PC-3 (cell line): ENCODE results near the gene GALNT18. TPM values are rescaled to one million over a fixed set of nuclear protein-coding genes. Genes with fewer than 3 reads are reported as not detected.

Experiments
- ATAC-seq: fragments of 200-7000 bp; cut with Tn5 transposase; 2 replicates; pipeline ENCODE4 v1.9.1; 2020; ENCODE audit warnings: mild to moderate bottlenecking, moderate library complexity
- BruUV-seq: library from RNA; stranded (reverse); fragments of 400-500 nt; replicated peaks from 2 replicates; lab custom pipeline; 2021; lab: Mats Ljungman, UMichigan
- CTCF ChIA-PET: fragments of 300-600 bp; sonication (Branson Sonifier 250); formaldehyde crosslinking; loops from one replicate; lab custom pipeline; 2022; ENCODE audit warnings: antibody characterized with exemption; lab: Charles Lee
- POLR2A ChIA-PET: fragments of 300-600 bp; sonication (Branson Sonifier 250); formaldehyde crosslinking; loops from one replicate; lab custom pipeline; 2022; ENCODE audit warnings: antibody characterized with exemption; ENCODE audit not compliant: unreplicated experiment; lab: Charles Lee
- DNase-seq: peaks from one replicate; pipeline ENCODE4 v3.0.0-alpha.2; 2015
- H2AFZ ChIP-seq: fragments of 300-600 bp; sonication (generic); 2 replicates; pipeline ENCODE4 v1.6.0; 2016; ENCODE audit warnings: antibody characterized with exemption, low read length
- H3F3A ChIP-seq: fragments of 300-600 bp; sonication (generic); one replicate; pipeline ENCODE4 v1.6.0; 2017; ENCODE audit warnings: antibody characterized with exemption, low read length, control low read depth, mild to moderate bottlenecking; ENCODE audit not compliant: unreplicated experiment
- H3K27ac ChIP-seq: fragments of 300-600 bp; sonication (generic); 2 replicates; pipeline ENCODE4 v1.5.1; 2016; ENCODE audit warnings: mild to moderate bottlenecking, low read length
- H3K27me3 ChIP-seq: fragments of 300-600 bp; sonication (generic); 2 replicates; pipeline ENCODE4 v1.6.1; 2016; ENCODE audit warnings: low read length, mixed read lengths
- H3K36me3 ChIP-seq: fragments of 300-600 bp; sonication (generic); 2 replicates; pipeline ENCODE4 v1.6.1; 2016; ENCODE audit warnings: low read depth, mixed run types, low read length, mixed read lengths
- H3K4me1 ChIP-seq: fragments of 300-600 bp; sonication (generic); 2 replicates; pipeline ENCODE4 v1.5.1; 2016; ENCODE audit warnings: low read length; ENCODE audit not compliant: insufficient read depth
- H3K4me2 ChIP-seq: fragments of 300-600 bp; sonication (generic); 2 replicates; pipeline ENCODE4 v1.6.0; 2016; ENCODE audit warnings: low read length
- H3K4me3 ChIP-seq: fragments of 300-600 bp; sonication (generic); 2 replicates; pipeline ENCODE4 v1.5.1; 2016; ENCODE audit warnings: mild to moderate bottlenecking, low read length, mixed read lengths
- H3K79me2 ChIP-seq: fragments of 300-600 bp; sonication (generic); 2 replicates; pipeline ENCODE4 v1.6.1; 2017; ENCODE audit warnings: low read length, mixed read lengths
- H3K9ac ChIP-seq: fragments of 300-600 bp; sonication (generic); 2 replicates; pipeline ENCODE4 v1.6.0; 2016; ENCODE audit warnings: mild to moderate bottlenecking, low read length
- H3K9me2 ChIP-seq: fragments of 300-600 bp; sonication (generic); replicated peaks from 2 replicates; pipeline ENCODE4 v1.6.1; 2016; ENCODE audit warnings: mixed run types, low read length, mixed read lengths
- H3K9me3 ChIP-seq: fragments of 300-600 bp; sonication (generic); 2 replicates; pipeline ENCODE4 v1.6.1; 2016; ENCODE audit warnings: low read length, mixed read lengths
- H4K20me1 ChIP-seq: fragments of 300-600 bp; sonication (generic); 2 replicates; pipeline ENCODE4 v1.6.1; 2016; ENCODE audit warnings: low read length, mixed read lengths
- EZH2 ChIP-seq: fragments of 300-600 bp; sonication (generic); IDR thresholded peaks from one replicate; pipeline ENCODE4 v1.6.1; 2017; ENCODE audit warnings: antibody characterized with exemption, mild to moderate bottlenecking, low read length; ENCODE audit not compliant: unreplicated experiment
- EZH2phosphoT487 ChIP-seq: fragments of 300-600 bp; sonication (generic); IDR thresholded peaks from 2 replicates; pipeline ENCODE4 v1.6.1; 2018; ENCODE audit warnings: mild to moderate bottlenecking, antibody characterized with exemption, low read length, borderline replicate concordance
- intact Hi-C: fragments of 100-400 bp; cut with micrococcal nuclease; formaldehyde crosslinking; loops from 2 replicates; pipeline ENCODE4 v1.9.0; 2023
- total RNA-seq: library from RNA; depleted of rRNA; stranded (reverse); fragments of >200 nt; gene quantifications from 2 replicates; pipeline ENCODE4 v1.2.3, GENCODE V29; 2014
- TF ChIP-seq, protein P1 (sequence below): fragments of 300-600 bp; sonication (generic); conservative IDR thresholded peaks from 2 replicates; pipeline ENCODE4 v1.5.1; 2017; ENCODE audit warnings: antibody characterized with exemption, low read depth, mild to moderate bottlenecking, low read length

The GALNT18 gene
- total RNA-seq, 1 experiment from 2014 or later: 34.5 TPM

- Histone ChIP-seq H3K36me3 (no peaks in the 10 kb centered on the region), H4K20me1 (no peaks in the 10 kb centered on the region), H3F3A (no peaks in the 10 kb centered on the region), H2AFZ (no peak overlapping the region), H3K9me3 (no peaks in the 10 kb centered on the region), H3K9ac (no peak overlapping the region), H3K79me2 (no peaks in the 10 kb centered on the region), H3K4me3 (no peak overlapping the region), H3K27ac (no peak overlapping the region), H3K27me3 (no peaks in the 10 kb centered on the region), H3K4me1 (no peaks in the 10 kb centered on the region), H3K9me2 (no peaks in the 10 kb centered on the region), H3K4me2 (no peak overlapping the region)
- ChIA-PET CTCF (no interaction called here), POLR2A (no interaction called here)
- ATAC-seq: no peak
- intact Hi-C loops: no loop called here
- no peak for DNase-seq
- BruUV-seq: no TSS peak
- TF ChIP-seq EZH2phosphoT487: no peak
- no peak for TF ChIP-seq EZH2
- TF ChIP-seq, protein P1, sequence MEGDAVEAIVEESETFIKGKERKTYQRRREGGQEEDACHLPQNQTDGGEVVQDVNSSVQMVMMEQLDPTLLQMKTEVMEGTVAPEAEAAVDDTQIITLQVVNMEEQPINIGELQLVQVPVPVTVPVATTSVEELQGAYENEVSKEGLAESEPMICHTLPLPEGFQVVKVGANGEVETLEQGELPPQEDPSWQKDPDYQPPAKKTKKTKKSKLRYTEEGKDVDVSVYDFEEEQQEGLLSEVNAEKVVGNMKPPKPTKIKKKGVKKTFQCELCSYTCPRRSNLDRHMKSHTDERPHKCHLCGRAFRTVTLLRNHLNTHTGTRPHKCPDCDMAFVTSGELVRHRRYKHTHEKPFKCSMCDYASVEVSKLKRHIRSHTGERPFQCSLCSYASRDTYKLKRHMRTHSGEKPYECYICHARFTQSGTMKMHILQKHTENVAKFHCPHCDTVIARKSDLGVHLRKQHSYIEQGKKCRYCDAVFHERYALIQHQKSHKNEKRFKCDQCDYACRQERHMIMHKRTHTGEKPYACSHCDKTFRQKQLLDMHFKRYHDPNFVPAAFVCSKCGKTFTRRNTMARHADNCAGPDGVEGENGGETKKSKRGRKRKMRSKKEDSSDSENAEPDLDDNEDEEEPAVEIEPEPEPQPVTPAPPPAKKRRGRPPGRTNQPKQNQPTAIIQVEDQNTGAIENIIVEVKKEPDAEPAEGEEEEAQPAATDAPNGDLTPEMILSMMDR: no peak
Measured at GRCh38 chr11:11472106-11472505, 149.7 kb downstream of the GALNT18 start.

- no peak for ATAC-seq
Measured at GRCh38 chr11:11471201-11471600, 150.6 kb downstream of the GALNT18 start.

GRCh38 chr11:11468954-11469353, 152.9 kb downstream of the GALNT18 start:
- Histone ChIP-seq H3K9me3 (no peaks in the 10 kb centered on the region), H3K4me3 (no peak overlapping the region), H4K20me1 (no peaks in the 10 kb centered on the region), H2AFZ (no peak overlapping the region), H3K27me3 (no peaks in the 10 kb centered on the region), H3K36me3 (no peaks in the 10 kb centered on the region), H3K4me2 (no peak overlapping the region), H3K9ac (no peak overlapping the region), H3K79me2 (no peaks in the 10 kb centered on the region), H3F3A (no peaks in the 10 kb centered on the region), H3K27ac (no peak overlapping the region), H3K4me1 (no peaks in the 10 kb centered on the region), H3K9me2 (no peaks in the 10 kb centered on the region)
- TF ChIP-seq, protein P1: no peak
- TF ChIP-seq EZH2phosphoT487 (no peak), EZH2 (no peak)
- ChIA-PET CTCF (no interaction called here), POLR2A (no interaction called here)
- no peak for ATAC-seq
- no TSS peak for BruUV-seq
- intact Hi-C loops: no loop called here
- DNase-seq: no peak

More at GRCh38 chr11:11471201-11471600, 150.6 kb downstream of the GALNT18 start:
- Histone ChIP-seq H3K36me3 (no peaks in the 10 kb centered on the region), H3K27me3 (no peaks in the 10 kb centered on the region), H3K4me1 (no peaks in the 10 kb centered on the region), H2AFZ (no peak overlapping the region), H3K79me2 (no peaks in the 10 kb centered on the region), H3K4me2 (no peak overlapping the region), H3K9me2 (no peaks in the 10 kb centered on the region), H3K9me3 (no peaks in the 10 kb centered on the region), H3F3A (no peaks in the 10 kb centered on the region), H3K27ac (no peak overlapping the region), H3K9ac (no peak overlapping the region), H4K20me1 (no peaks in the 10 kb centered on the region), H3K4me3 (no peak overlapping the region)
- intact Hi-C loops: no loop called here
- DNase-seq: peak; percentile 2
- CTCF ChIA-PET: no interaction called here
- no TSS peak for BruUV-seq
- POLR2A ChIA-PET: no interaction called here
- TF ChIP-seq, protein P1: no peak
- TF ChIP-seq EZH2phosphoT487: no peak
- no peak for TF ChIP-seq EZH2
